Stimulated activated CD4-positive, alpha-beta T cell treated with anti-CD3 and anti-CD28 coated beads, Interleukin-4, amount 100 ng/mL, for 4 hours (primary cell): Measurements from ENCODE around the gene TMEM184C.

Source experiments
- DNase-seq, 2 experiments: peaks; one replicate each; pipeline ENCODE4 v3.0.0-alpha.2; 2020

TMEM184C gene

DNA sequence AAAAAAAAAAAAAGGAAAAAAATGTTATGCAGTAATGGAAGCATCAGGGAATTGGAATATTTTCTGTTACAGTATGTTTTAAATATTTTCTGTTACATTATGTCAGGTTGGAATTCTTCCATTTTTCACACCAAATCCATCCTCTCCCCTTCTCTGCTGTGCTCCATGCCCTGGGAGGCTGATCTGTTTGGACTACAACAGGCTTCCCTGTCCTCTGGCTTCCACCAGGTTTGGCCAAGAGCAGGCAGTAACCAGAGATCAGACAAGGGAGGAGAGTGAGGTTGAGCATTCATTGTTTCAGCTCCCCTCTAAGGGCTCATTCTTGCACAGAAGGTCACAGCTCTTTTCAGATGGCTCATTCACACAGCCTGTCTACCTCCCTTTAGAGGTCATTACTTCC, 11.7 kb upstream of the TMEM184C start:
- DNase-seq: no peak

DNA sequence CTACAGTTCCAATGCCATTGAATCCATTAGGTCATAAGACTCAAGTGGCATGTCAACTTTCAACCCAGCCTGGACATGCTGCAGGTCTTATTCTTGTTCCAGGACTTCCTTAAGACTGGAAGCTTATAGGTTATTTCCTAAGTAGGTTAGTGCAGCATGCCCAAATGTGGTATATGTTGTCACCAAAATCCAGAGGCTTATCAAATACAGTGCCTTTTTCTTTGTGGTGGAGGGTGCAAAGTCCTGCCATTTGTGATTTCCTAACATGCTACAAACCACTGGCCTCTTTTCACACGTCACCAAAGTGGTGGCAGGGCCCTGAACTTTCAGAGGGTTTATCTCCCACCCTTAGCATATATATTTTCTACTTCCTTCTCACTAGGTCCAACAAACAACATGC, 9.7 kb upstream of the TMEM184C start:
- DNase-seq: no peak

DNA sequence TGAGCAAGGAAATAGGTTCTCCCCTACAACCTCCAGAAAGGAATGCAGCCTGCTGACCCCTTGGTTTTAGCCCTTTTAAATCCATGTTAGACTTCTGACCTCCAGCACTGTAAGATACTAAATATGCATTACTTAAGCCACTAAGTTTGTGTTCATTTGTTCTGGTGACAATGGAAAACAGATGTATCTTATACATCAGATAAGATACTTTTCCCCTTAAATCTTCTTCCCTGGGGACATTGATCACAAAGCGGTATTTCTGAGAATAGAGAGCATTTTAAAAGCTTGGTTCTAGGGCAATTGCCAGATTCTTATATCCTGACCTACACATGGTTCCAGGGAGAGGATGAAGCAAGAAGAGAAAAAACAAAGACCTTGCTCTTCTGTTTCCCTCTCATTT, 6.5 kb upstream of the TMEM184C start:
- no peak for DNase-seq

DNA sequence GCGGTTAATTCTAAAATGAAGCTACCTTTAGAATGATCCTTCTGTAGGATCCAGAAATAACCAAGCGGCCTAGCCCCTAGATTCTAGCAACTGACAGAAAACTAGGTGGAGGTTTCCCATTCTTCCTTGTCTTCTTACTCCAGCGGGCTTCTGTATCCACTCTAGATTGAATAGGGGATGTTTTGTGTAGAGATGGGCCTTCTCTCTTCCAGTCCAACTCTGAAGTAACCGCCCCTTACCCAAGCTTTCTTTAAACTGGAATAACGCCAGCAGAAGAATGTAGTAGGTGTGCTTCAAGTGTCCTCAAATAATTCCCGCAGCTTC, 386 bp upstream of the TMEM184C start:
- no peak for DNase-seq

DNA sequence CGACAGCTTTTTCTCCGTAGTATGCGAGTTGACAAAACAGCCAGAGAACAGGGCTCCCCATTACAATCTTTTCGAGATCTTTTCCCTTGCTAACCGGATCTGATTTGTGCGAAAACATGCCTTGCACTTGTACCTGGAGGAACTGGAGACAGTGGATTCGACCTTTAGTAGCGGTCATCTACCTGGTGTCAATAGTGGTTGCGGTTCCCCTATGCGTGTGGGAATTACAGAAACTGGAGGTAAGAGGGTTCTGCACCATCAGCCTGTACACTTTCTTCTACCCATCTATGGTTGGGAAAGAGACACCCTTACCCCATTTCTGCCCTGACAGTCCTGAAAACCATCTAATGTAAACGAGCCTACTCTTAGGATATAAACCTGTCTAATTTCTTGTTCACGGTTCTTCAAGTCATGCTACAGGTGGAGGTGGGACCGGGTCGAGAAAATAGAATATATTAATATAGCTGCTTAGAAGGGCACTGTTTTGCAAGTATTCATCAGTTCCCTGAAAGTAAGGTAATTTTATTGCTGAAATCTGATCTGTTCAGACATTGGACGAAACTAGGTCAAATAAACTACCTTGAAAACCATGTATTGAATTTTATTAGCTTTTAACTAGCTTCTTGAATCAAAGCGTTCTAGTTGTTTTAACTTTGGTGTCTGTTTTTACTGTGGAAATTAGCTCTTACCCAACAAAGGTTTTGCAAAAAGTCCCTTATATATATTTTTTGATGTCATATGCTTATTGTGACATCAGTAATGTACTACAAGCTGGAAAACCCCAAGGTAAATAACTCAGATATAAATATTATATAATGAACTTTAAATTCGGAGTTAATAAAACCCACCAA, 869 bp downstream of the TMEM184C start:
- DNase-seq: no peak

DNA sequence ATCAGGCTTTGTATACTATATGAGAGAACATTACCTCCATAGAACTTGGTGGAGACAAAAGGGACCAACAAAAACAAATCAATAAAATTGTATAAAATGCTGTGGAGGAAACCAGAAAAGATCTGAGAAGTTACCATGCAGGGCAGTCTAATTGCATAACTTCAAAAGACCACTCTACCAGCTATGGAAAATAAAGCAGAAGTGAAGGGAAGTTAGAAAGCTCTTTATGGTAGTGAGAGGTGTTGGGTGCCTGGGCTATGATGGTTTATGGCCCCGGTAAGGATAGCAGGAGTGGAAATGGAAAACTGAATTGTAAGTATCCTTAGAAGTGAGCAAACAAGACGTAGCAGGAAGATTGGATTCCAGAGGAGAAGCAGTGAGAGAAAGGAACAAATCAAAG, 3.1 kb downstream of the TMEM184C start:
- DNase-seq: no peak

DNA sequence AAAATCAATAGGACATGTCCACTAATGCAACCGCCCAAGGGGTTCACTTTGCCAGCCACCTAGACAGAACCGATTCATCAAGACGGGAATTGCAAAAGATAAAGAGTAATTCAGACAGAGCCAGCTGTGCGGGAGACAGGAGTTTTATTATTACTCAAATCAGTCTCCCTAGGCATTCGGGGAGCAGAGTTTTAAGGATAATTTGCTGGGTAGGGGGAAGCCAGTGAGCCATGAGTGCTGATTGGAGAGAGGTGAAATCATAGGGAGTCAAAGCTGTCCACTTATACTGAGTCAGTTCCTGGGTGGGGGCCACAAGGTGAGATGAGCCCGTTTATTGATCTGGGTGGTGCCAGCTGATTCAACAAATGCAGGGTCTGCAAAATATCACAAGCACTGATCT, 8.5 kb downstream of the TMEM184C start:
- DNase-seq: no peak

DNA sequence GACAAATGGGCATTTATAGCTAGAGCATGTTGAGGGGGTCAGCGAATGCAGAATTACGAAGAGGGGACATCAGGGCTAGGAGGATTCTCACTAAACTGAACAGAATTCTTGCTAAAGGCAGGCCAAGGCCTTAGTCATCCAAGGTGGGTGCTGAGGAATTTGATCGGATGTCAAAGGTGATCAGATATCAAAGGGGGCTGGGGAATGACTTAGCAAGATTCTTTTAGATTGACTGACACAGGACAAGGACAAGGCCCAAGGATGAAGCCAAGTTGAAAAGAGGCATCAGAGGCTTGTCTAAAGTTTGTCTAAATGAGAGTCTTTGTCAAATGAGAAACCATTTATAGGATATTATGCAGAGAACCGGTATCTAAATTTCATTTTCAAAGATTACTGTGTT, 9.7 kb downstream of the TMEM184C start:
- no peak for DNase-seq

DNA sequence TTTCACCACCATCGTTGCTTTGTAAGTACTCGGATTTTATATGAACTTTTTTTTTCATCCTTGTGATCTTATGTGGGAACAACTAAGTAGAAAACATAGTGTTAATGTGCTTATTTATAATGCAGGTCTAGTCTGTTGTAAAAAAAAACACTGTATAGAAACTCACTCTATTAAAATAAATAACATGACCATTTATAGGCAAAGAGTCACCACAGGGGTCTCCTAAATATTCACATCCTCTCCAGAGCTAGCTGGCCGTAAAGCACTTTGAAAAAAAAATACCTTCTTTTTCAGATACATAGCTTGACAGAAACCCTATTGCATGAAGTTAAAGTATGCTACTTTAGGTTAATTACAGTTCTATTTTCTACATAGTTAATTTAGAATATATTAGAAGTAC, 11.2 kb downstream of the TMEM184C start:
- no peak for DNase-seq

DNA sequence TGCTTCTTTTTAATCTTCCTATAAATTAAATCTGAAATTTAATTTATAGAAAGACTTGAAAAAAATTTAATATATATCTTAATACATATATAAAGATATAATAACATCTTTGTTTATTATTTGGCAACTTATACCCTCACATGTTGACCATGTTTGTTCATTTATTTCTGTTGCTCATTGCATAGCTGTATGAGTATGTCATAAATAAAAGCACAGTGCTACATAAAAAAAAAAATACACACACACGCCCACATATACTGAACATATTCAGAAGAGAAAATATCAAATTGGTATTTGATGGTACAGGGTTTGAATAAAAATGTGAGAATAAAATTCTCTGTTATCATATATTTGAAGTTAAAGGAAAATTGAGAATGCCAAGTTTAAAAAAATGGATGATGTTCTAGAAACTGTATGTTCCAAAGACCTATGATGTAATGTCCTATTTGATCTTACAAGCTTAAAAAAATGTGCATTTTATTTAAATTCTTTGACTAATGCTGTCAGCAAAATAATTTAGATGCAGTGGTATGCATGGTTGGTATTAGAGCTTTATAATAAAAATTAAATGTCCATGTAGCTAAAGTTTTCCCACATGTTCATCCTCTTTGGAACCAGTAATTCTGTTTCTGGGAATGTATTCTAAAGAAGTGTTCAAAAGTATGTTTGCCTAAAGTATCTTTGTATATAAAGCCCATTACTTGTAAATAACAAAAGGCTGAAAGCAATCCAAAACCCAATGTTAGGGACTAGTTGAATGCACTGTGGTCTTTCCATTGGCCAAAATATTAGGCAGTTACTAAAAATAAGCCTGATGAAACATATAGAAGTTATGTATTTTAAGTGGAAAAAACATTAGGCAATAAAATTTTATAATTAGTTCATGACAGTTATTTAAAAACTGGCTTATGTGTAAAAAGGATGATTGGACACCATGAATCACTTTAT, 12.9 kb downstream of the TMEM184C start:
- DNase-seq: no peak

DNA sequence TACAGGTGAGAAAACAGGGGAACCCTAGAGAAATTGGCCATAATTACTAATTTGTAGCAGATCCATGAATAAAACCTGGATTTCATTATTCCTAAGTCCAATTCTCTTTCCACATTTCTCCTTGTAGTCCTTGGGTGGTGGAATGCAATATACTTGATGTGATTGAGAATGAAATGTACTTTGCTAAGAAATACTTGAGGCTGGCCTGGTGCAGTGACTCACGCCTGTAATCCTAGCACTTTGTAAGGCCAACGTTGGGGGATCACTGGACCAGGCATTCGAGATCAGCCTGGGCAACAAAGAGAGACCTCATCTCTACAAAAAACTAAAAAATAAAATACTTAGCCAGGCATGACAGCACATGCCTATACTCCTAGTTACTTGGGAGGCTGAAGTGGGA, 15.9 kb downstream of the TMEM184C start:
- no peak for DNase-seq

DNA sequence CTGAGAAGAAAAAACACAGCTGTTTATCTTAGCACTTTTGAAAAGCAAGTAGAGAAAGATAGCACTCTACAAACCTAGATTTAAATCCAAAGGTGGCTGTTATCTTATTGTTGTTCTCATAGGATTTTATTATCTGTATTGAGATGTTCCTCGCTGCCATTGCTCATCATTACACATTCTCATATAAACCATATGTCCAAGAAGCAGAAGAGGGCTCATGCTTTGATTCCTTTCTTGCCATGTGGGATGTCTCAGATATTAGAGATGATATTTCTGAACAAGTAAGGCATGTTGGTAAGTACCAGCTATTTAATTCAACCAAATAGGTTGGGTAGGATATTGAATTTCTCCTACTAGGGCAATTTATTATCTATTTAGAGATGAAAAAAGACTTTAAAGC, 16.4 kb downstream of the TMEM184C start:
- DNase-seq: no peak

DNA sequence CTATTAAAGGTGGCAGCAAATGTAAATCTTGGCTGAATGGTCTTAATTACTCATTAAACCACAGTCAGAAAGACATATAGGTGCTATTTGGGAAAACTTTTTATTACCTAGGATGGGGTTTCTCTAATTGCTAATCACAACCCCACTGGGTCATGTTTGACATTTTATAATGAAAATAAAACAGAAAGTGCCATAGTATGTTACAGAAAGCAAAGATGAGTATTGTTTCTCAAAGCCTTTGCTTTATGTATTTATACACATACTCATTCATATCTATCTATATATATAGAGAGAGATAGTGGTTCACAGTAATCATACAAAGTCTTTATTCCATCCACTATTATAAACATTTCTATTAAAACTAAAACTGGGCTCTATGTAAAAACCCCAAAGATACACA, 18.2 kb downstream of the TMEM184C start:
- no peak for DNase-seq

DNA sequence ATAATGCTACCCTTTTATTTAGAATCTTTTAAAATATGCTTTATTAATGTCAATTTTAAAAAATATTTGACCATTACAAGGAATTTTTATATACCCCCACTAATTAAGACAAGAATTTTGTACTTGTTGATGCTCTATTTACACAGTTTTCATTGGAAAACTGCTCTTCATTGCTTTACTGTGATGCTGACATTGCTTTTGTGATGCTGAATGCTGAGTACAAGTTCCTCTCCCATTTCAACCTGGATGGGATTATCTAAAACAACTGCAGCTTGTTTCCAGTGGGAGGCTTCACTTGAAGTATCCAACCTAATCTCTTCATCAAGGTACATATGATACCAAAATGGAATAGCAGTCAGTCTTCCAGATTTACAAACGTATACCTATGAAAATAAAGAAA, 21.2 kb downstream of the TMEM184C start:
- no peak for DNase-seq

DNA sequence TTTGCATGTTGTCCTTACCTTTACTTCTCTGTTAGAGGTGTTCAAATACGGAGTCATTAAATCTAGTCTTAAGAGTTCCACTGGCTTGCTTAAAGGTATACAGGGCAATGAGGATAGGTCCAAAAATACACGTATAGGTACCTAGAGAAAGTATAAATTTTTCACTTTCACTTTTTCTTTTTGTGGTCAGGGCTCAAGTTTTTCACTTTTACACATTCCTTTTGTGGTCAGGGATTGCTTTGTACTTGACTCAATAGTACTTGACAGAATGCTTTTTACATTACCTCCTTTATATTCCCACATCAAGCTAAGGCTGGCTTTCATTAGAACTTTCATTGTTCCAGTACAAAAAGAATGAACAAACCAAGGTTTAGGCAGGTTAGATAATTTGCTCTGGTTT, 21.7 kb downstream of the TMEM184C start:
- DNase-seq: no peak

DNA sequence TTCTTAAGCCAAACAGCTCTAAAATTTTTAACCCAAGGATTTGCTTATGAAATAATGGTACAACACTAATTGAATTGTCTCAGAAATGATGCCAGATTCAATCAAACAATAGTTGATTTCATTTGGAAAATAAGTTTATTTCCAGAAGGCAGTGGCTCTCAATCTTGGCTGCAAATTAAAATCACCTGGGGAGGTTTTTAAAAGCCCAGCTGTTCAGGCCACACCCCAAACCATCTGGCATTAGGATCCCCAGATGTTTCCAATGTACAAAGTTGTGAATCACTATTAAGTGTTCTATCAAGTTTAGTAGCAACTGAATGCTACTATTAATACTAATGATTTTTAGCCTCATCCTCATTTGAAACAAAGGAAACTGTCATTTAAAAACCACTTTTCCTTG, 22.2 kb downstream of the TMEM184C start:
- DNase-seq: no peak

DNA sequence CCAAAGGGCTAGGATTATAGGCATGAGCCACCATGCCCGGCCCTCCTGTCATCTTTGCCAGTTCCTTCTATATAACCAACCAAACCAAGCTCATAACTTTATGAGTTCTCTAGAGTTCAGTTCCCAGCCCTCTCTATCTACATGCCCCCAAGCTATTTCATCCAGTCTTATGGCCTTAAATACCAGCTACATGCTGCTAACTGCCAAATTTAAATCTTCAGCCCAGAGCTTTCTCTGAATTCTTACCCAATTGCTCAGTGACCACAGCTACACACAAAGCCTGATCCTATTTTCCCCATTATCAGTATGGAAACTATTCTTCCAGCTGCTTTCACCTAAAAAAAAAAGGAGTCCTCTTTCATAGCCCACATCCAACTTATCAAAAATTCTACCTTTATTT, 23.1 kb downstream of the TMEM184C start:
- no peak for DNase-seq

DNA sequence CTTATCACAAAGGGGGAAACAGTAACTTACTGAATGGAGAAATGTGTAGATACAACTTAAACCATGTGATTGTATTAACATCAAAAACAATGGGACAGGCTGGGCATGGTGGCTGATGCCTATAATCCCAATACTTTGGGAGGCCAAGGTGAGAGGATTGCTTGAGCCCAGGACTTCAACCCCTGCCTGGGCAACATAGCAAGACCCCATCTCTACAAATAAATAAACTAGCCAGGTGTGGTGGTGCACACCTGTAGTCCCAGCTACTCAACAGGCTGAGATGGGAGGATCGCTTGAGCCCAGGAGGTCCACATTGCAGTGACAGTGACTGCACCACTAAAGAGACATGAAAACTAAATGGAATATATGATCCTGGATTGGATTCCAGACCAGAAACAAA, 26.4 kb downstream of the TMEM184C start:
- DNase-seq: no peak

DNA sequence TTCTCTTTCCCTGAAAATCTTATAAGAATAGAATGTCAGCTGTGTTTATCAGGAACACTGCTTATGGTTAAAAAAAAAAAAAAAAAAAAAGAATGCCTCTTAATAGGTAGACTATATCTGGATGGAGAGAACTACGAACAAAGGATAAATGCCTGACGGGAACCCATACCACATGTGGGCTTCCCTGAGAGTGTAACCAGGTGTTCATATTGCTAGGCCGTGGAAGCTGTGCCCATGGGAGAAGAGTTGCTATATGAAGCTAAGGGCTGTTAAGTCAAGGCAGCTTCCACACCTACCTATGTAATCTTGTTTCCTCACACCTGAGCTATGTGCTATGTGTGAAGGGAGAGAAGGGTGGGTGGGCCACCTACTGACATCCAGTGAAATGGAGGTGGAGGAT, 27.3 kb downstream of the TMEM184C start:
- no peak for DNase-seq

DNA sequence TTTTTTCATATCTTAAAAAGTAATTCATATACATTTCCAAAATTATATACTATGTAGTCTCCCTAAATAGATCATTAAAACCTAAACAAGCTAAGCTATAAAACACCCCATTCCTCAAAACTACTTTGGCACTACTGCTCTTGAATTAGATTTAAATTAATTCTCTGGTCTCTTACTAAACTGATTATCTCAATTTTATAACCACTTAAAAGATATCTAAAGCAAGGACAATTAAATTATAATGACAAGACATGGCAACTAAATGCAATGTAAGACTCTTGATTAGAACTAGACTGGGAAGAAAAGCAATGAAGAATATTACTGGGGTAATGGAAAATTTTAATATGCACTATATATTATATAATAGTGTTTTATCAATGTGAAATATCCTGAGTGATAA, 27.9 kb downstream of the TMEM184C start:
- DNase-seq: no peak

DNA sequence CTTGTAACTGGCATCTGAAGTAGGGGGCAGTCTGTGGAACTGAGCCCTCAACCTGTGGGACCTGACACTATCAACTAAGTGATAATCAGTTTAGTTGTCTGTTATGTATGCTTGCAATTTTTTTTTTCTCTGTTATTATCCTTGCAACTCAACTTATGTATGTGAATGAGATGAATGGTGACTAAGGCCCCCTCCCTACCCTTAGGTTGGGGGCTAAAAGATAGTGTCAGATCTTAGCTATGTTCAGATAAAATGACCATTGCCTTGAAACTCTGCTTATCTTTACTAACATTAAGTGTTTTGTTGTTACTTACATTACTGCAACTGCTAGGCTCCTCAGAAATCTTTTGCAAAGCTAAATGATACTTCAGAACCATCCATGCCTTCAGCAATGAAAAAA, 31.5 kb downstream of the TMEM184C start:
- no peak for DNase-seq

DNA sequence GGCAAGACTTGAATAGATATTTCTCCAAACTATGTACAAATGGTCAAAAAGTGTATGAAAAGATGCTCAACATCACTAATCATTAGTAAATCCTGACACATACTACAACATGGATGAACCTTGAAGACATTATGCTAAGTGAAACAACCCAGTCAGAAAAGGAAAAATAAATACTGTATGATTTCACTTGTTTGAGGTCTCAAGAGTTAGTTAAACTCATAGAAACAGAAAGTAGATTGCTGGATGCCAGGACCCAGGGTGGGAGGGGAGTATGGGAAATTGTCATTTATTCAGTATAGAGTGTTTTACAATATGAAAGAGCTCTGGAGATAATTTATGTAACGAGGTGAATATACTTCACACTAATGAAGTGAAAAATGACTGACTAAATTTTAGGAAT, 34.4 kb downstream of the TMEM184C start:
- no peak for DNase-seq

DNA sequence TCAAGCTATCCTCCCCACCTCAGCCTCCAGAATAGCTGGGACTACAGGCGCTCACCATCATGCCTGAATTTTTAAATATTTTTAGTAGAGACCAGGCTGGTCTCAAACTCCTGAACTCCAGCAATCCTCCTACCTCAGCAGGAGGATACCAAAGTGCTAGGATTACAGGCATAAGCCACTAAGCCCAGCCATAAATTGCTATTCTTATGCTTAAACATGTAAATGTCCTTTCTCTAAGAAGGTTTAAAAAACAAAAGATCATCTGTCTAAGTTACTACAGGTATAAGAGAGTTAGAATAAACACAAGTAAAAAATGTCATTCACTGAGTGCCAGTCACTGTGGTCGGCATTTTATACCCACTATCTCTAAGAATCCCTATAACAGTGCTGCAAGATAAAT, 38.4 kb downstream of the TMEM184C start:
- DNase-seq: no peak

DNA sequence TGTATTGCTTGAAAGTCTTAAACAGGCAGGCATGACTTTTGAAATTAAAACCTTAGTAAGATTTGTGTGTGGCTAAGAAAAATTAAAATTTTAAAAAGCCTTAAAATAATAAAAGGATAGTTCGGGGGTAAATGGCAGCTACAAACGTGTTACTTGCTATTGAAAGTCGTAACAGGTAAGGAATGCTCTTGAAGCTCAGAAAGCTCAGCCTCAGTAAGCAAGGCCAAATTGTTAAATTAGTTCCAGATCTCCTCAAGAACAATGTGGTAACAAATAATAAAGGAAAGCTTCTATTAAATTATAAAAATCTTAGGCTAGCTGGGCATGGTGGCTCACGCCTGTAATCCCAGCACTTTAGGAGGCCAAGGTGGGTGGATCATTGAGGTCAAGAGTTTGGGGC, 41.3 kb downstream of the TMEM184C start:
- DNase-seq: no peak
